ENCODE results near the gene COMMD4.
A peak's percentile ranks its signal among the peaks of the same experiment; 100 is the strongest.

The COMMD4 gene

DNA sequence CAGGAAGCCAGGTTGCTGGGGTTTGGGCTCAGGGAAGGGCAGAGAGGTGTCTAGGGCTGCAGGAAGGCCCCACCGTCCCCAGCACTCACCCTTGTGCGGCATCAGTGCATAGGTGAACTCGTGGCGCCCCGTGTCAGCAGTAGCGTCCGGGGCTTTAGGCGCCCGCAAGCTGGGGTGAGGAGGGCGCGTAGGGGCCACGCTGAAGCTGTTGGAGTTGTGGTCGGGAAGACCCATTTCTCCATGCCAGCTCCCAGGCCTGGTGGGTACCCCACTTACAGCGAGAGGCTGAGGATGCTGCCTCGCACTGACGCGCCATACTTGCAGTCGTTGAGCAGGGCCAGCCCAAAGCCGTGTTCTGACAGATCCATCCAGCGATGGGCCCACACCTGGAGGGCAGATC is 20.7 kb downstream of the COMMD4 start:
- no peak for DNase-seq (ENCODE audit: low read depth)

DNA sequence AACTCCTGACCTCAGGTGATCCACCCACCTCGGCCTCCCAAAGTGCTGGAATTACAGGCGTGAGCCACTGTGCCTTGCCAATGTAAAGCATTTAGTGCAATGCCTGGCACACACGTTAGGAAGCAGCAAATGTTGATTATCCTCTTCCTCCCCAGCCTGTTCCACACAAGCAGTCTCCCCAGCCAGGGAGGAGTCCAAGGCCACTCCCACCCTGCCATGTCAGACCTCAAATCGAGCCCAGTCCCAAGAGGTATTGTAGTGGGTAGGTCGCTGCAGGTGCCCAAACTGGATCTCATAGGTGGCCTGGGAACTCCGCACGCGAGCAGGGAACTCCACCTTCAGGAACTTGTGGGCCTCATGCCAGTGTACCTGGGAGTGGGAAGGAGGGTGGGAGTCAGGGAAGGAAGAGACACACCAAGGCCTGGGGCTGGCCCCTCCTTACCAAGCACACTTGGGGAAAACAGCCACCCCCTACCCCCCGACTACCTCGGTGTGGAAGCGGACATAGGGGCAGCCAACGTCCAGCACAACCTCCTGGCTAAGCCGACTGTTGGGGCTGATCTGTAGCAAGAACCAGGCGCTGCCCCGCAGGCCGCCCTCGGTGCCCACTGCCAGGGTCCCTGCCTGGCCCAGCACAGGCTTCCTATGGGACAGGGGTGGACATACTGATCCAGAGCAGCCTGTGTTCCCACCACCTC is 22.3 kb downstream of the COMMD4 start:
- no peak for DNase-seq (ENCODE audit: low read depth)

DNA sequence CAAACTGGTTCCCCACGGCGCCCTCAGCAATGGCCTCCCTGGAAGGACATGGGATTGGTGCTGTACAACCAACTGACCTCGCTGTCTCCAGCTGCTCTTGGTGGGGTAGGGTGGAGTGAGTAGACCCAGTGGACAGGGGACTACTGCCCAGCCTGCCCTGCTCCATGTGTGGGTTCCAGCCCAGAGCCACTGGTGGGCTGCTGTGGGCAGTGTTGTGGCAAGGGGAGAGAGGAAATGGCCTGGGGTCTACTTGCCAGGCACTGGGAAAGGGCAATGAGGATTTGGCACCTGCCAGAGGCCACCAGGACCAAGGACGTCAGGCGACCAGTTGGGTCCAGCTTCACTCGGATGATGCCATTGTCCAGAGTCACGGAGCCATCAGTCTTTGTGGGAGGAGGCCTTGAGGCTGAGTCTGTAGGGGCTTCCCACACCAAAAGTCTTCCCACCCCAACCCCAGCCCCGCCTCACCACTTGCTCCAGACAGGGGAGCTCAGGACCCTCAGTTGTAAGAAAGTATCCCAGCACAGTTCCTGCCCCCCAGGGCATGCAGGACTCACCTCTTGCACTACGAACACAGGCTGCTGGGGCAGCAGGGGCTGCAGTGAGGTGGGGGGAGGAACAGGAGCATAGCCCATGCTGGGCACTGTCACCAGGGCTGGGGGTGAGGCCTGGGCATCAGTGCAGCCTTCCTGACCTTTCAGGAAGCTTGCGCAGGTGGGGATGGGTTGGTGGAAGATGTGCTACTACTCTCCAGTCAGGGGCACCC is 23.1 kb downstream of the COMMD4 start:
- no peak for DNase-seq (ENCODE audit: low read depth)

DNA sequence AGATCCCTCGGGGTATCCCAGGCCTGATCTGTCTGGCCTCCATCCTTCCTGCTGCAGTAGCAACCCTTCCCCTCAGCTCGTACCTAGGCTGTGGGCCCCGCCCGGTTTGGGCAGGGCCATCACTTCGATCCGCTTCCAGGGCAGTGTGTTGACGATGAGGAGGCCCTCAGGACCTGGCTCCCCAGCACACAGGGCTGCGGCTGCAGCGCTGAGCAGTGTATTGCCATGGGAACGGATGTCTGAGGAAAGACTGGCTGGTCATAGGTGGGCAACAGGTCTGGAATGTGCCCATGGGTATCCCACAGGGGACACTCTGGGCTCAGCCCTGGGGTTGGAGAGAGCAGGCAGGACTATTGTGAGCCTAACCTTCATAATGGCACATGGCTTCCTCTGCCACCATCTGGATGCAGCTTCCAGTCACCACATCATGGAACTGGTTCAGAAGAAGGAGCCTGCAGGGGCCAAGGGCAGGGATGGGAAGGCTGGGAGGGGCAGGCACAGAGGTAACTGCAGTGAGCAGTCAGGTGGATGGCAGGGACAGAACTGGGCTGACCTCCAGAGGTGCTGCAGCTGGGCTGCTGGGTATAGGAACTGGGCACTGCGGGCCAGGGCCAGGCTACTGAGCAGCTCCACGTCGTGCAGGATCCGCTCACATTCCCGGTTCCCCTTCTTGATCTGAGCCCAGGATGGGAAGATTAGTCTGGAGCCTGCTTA is 23.8 kb downstream of the COMMD4 start:
- DNase-seq (ENCODE audit: low read depth), result no peak

DNA sequence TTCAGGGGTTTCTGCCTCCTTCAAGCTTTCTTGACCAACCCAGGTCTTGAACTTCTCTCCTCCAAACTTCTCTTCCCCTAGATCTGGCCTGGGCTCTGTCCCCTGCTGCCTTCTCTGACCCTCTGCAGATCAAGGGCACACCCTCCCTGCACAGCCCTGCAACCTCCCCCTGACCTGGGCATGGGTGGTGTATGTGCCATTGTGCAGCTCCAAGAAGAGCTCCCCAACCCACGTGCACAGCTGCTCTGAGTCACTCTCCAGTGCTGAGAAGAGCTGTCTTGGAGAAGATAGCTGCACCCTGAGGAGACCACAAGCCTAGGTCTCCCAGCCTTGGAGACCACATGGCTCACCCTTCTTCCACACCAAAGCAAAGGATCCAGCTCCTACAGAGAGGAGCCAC is 24.5 kb downstream of the COMMD4 start:
- no peak for DNase-seq (ENCODE audit: low read depth)

DNA sequence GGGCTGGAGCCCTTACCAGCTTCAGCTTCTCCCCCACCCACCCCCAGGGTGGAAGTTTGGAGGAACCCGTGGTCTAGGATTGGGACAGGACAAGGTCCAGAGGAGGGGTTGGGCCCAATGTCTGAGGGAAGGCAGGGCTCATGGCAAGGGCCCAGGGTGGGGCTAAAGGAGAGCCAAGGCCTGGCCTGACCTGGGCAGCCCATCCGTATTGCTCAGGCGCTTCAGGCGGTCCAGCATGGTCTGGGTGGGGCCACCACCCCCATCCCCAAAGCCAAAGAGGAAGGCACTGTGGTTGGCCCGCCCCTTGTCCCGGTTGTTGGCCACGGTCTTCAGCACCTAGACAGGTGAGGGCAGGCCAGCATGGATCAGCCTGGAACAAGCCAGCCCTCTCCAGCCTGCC is 25.0 kb downstream of the COMMD4 start:
- no peak for DNase-seq (ENCODE audit: low read depth)

DNA sequence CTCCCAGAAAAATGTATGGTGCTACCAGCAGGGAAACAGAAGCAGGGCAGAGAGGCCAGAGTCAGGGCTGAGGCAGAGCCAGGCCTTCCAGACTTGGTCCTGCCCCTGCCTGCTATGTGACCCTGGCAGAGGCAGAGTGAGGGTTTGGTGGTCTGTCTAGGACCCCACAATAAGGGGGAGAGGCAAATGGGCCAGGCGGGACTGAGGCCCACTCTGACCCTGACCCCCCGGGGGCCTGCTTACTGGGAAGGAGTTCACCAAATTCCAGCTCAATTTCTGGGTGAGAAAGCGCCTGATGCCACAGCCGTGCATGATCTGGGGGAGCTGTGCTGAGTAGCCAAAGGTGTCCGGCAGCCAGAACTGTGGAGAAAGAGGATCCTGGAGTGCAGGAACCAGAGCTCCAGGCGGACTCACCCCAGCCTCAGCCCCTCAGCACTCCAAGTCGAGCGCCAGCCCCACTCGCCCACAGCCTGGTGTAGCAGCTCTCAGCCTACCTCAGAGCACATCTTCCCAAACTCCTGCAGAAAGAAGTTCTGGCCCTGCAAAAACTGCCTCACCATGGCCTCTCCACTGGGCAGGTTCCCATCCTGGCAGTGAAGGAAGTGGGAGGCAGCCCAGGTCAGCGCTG is 25.6 kb downstream of the COMMD4 start:
- DNase-seq (ENCODE audit: low read depth), result no peak

DNA sequence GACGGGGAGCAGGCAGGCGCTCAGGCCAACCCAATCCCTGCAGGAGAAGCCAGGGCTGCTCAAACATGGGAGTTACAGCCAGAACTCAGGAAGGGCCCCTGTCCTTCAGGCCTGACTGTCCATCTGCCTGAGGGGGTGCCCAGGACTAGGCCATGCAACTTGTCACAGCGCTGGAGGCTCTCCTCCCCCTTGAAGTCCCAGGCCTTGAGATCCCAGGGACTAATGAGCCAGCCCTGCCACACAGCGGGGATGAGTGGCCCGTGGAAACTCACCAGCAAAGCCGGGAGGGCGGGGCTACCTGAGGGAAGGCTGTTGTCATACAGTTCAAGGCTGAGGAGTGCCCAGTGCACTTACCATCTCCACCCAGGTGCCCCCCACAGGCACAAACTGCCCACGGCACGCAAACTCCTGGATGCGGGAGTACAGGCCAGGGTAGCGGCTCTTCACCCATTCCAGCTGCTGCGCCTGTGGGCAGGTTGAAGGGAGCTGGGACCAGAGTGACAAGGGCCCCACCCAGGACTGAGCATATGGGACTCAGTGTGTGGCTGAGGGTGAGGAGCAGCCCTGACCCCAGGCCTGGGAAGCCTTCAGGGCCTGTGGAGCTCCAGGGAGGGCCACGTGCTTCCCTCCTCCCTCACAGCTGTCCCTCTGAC is 26.3 kb downstream of the COMMD4 start:
- no peak for DNase-seq (ENCODE audit: low read depth)

DNA sequence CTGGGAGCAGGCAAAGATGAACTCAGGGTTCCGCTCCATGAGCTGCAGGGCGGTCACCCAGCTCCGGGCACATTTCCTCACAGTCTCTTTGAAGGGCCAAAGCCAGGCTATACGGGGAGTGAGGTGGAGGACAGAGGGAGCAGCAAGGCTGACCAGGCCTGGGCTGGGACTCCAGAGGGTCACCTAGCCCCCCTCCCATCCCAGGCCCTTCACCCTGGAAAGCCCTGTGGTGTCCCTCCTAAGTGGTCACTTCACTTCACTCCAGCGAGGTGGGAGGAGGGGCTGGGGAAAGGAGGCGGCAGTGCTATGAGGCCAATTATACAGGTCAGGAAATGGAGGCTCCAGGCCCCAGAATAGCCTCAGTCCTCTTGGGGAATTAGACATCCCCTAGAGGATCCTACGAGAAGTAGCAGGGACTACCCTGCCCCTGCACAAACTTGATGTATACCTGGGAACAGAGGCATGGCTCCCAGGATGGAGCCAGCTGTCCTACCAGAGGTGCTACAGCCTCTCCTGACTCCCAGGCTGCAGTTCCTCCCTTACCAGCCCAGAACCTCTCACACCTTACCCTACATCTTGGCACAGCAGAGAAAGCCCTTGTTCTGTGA is 26.9 kb downstream of the COMMD4 start:
- no peak for DNase-seq (ENCODE audit: low read depth)

DNA sequence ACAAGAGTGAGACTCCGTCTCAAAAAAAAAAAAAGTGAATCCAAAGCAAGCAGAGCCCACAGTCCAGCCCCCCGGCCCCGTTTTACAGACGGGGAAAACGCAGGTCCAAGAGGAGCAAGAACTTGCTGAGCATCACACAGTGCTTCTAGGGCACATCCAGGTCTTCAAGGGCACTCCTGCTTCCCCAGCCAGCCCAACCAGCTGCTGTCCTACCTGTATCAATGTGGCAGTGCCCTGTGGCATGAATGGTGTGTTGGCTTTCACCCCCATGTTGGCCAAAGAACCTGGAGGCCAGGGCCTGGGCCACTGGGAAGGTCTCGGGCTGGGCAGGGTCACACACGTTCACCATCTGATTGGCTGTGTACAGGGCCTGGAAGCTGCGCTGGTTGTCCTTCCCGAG is 27.9 kb downstream of the COMMD4 start:
- DNase-seq (ENCODE audit: low read depth), result no peak

DNA sequence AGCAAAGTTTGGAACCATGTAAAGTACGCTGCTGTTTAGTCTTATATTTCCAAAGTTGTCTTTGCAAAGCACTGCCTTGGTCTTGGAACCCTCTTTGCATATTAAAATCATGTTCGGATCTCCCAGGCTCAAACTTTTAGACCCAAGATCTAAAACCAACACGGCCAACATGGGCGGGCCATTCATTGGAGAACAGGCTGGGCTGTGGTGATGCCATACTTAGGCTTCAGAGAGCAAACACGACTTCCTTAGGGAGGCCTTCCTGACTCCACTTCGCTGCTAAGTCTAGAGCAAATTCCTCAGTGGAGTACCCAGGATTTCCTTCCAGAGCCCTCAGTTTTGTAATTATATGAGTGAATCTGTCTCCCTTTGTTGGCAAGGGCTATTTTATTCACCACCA is 29.0 kb downstream of the COMMD4 start:
- no peak for DNase-seq (ENCODE audit: low read depth)

DNA sequence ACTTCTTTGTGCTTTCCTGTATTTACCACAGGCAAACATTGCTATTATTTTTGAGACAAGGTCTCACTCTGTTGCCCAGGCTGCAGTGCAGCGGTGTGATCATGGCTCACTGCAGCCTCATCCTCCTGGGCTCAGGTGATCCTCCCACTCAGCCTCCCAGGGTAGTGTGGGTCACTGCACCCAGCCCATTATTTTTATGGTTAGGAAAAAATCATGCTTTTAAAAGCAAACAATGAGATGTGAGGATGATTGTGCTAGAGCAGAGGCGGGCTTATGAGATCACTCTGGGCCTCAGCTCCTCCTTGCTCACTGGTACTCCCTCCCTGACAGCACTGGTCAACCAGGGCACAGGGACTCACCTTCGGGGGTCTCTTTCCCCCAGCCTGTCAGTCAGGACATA is 30.3 kb downstream of the COMMD4 start:
- no peak for DNase-seq (ENCODE audit: low read depth)

DNA sequence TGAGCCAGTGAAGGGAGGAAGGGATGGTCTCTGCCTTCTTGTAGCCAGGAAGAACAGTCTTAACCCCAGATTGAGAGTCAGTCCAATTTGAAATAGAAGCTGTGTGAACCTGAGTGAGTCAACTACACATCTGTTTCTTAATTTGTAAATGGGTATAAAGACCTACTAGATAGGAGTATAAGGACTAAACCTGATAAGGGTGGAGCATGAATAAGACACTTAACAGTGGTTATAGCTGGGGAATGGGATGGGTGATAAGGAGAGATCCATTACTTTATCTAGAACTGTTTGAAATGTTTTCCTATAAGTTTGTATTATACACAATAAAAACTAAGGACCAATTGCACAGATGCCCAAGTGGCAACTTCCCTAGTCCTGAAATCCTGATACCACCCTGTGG is 31.1 kb downstream of the COMMD4 start:
- no peak for DNase-seq (ENCODE audit: low read depth)

DNA sequence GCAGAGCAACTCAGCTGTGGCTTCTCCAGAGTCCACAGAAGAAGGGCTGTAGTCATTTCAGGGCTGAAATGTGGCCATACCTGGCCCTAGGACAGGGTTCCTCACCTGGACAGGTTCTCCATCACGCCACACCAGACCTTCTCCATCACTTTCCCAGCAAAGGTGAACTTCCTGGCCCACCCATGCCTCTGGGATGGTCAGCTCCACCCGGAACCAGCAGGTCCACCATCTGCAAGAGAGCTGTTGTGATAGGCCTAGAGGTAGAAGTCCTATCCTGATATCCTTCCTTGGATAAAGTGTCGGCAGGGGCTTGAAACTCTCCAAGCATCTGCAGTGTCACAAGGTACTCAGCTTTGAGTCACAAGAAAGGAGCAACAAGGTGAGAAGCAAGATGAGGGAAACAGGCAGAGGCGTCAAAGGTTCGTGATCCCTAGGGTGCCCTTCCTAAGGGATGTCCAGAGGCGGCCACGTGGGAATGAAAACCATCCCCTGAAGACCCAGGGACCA is 31.6 kb downstream of the COMMD4 start:
- no peak for DNase-seq (ENCODE audit: low read depth)

DNA sequence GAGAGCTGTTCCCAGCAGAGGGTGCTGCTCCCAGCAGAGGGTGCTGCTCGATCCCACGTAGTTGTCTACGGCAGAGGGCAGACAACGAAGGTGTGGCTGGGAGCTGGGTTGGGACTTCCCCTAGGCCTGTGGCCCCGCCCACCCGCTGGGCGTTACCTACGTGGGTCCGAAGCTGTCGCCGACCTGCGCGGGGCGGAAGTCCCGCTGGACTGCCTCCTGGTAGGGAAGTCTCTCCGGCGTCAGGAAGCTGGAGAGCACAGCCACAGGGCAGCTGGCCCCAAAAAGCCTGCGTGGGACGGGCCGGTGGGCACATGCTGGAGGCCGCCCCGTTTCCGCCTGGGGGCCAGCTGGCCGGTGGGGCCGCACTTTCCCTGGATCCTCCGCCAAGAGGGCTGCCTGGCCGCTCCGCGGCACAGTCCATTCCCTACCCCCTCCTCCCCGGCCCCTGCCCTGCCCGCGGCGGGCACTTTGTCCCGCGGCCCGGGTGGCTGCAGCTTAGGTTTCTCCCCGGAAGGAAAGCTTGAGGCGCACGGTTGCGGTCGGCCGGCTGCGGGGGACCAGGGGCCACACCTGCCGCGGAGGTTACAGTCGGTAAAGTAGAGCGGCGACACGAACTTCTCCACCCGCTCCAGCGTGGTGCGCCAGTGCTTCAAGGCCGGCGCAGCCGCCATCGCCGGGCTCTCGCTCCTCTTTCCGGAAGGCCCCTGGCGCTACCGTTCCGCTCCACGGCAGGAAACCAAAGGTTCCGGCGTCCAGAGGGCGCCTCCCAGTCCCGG is 32.2 kb downstream of the COMMD4 start, which contains the start of gene MAN2C1:
Gene MAN2C1 (minus strand): TSS at position 695 of the 776 bp plus-strand sequence. CDS start 24 bp downstream, at position 671.
- peak; percentile 96 for DNase-seq (ENCODE audit: low read depth)

DNA sequence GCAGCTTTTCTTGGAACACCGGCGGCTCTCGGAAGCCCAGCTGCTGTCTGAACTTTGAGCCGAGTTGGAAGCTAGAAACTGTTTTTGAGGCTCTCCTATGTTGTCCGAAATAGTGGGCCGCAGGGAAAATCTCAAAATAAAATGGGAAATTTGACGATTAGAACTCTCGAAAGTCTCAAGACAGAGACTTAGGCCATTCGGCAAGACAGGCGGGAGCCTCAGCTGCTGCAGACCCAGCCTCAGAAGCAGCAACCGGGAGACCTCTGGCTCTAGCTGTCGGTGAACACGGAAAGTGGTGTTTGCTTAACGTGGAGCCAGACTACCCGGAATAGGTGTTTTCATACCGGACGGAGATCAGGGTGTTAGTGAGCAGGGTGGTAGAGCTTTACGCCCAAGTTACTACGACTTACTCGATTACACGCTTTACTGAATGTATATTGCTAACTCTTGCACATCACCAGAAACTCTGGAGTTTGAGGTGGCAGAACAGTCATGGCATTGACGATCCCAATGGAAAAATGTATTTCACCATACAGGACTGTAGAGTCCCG is 32.9 kb downstream of the COMMD4 start:
- DNase-seq (ENCODE audit: low read depth), result no peak

DNA sequence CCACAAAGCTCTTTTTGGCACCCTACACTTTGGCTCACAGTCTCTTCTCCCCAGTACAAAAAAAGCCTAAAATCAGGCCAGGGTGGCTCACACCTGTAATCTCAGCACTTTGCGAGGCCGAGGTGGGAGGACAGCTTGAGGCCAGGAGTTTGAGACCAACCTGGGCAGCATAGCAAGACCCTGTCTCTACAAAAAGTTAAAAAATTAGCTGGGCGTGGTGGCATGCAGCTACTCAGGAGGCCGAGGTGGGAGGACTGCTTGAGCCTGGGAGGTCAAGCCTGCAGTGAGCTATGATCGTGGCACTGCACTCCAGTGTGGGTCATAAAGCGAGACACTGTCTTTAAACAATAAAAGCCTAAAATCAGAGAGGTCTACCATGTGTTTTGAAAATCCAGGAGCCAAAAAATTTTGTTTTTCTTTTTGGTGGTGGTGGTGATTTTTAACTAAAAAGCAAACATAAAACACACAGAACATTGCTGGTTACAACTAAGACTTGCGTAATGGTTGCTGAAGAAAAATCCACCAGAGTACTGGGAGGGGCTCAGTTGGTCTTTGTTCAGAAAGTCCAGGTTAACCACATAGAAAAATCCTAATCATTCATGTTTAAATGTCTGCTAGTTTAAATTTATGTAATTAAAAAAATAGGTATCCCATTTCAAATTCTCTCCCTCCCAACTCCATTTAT is 34.2 kb downstream of the COMMD4 start:
- no peak for DNase-seq (ENCODE audit: low read depth)

DNA sequence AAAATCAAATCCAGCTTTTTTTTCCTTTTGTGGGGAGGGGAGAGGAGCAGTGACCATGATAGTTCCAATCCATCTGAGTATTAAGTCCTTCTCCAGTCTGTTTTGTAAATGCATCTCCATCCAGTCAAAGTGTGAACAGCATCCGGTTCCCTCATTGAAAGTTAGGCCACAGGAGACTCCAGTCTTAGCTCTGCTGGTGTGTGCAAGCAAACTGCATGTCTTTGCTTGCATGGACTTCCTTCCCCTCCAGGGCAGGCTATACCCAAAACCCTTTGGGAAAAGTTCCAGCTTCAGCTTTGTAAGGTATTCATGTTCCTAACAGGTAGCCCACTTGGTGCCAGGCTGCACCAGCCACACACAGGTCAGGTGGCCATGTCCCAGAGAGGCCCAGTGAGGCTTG is 35.6 kb downstream of the COMMD4 start:
- no peak for DNase-seq (ENCODE audit: low read depth)

DNA sequence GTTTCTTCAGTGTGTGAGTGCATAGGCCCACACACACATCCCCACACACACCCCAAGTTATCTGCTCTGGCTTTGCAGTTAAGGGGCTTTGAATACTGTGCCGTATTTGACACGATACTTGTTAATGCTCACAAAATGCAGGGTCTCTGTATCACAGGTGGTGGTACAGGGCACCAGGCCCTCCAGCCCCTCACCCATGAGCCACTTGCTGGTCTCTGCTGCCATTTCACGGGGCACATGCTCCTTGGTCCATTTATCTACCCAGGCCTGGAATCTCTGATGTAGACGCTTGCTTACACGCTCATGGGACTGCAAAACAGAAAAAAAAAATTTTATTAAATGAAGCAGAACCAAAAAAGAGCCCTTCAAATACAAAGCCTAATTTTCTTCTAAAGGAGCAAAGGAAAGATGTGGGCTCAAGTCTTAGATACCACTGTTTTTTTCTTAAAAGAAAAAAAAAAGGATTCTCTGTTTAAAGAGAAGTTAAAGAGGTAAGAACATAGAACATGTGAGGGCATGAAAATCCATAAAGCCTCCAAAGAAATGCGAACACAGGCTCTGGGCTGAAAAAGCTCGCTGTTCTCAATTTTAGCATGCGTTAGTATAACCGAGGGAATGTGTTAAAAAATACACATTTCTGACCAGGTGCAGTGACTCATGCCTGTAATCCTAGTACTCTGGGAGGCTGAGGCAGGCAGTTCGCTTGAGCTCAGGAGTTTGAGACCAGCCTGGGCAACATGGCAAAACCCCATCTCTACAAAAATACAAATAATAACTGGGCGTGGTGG is 36.2 kb downstream of the COMMD4 start:
- peak; percentile 21 for DNase-seq (ENCODE audit: low read depth)
